GM13977 (cell line): ENCODE data around the gene PEAK1.

Source experiments
- DNase-seq: peaks from one replicate; pipeline ENCODE4 v3.0.0; 2012; ENCODE audit warnings: low spot score
- CTCF ChIP-seq: IDR thresholded peaks from 2 replicates; pipeline ENCODE4 v1.5.1; 2012; ENCODE audit warnings: mild to moderate bottlenecking, control low read depth; ENCODE audit not compliant: insufficient read depth; ENCODE audit errors: extremely low read depth, missing control alignments
- in situ Hi-C: fragments of 300-500 bp; cut with MboI; formaldehyde crosslinking; loops from one replicate; pipeline ENCODE4 v1.12.0; 2022; ENCODE audit warnings: low sequenced_read_pairs, low pct_unique_long_range_greater_than_20kb, mixed read lengths, inconsistent platforms; ENCODE audit not compliant: unreplicated experiment

PEAK1 gene

GRCh38 chr15:77446840-77447390 lies 27.0 kb upstream of the PEAK1 start:
- DNase-seq = no peak
- in situ Hi-C loops = no loop called here
- no peak for TF ChIP-seq CTCF

GRCh38 chr15:77440378-77440999 lies 20.6 kb upstream of the PEAK1 start:
- peak; percentile 29 for DNase-seq
- in situ Hi-C loops = no loop called here
- no peak for TF ChIP-seq CTCF

- in situ Hi-C loops = no loop called here
Observed at GRCh38 chr15:77437264-77437663, 17.4 kb upstream of the PEAK1 start.

GRCh38 chr15:77436822-77437221 lies 16.9 kb upstream of the PEAK1 start:
- in situ Hi-C loops = no loop called here
- no peak for TF ChIP-seq CTCF
- no peak for DNase-seq

More at GRCh38 chr15:77437264-77437663, 17.4 kb upstream of the PEAK1 start:
- no peak for TF ChIP-seq CTCF
- no peak for DNase-seq

- no peak for TF ChIP-seq CTCF
- in situ Hi-C loops = no loop called here
- DNase-seq = no peak
Observed at GRCh38 chr15:77430652-77431051, 10.7 kb upstream of the PEAK1 start.

GRCh38 chr15:77430213-77430612 lies 10.3 kb upstream of the PEAK1 start:
- peak; percentile 13 for DNase-seq
- in situ Hi-C loops = no loop called here
- no peak for TF ChIP-seq CTCF
